GM12878 (cell line): Measurements from ENCODE around the gene GRIK4. TPM values are rescaled to one million over a fixed set of nuclear protein-coding genes. Genes with fewer than 3 reads are reported as not detected.

Experiments used
- BACH1 ChIP-seq: fragments of 450-650 bp; IDR thresholded peaks from 2 replicates; pipeline ENCODE4 v1.6.1; 2017; ENCODE audit warnings: mild to moderate bottlenecking, borderline replicate concordance
- BHLHE40 ChIP-seq, 2 experiments: fragments of 450-650 bp in 1 of 2; IDR thresholded peaks; 2 replicates each; pipeline ENCODE4 v1.6.1; 2011 to 2017; ENCODE audit warnings: low read depth in 2 of 2, borderline replicate concordance in 1 of 2, improper control_type of control experiment in 1 of 2, low read length in 1 of 2, mild to moderate bottlenecking in 1 of 2
- CBX3 ChIP-seq: fragments of 200-600 bp; sonication (generic); IDR thresholded peaks from 2 replicates; pipeline ENCODE4 v1.6.1; 2016; ENCODE audit warnings: low read depth, borderline replicate concordance
- CHD2 ChIP-seq: IDR thresholded peaks from 2 replicates; pipeline ENCODE4 v1.6.1; 2011; ENCODE audit warnings: low read depth, low read length, improper control_type of control experiment, borderline replicate concordance
- EGR1 ChIP-seq, 2 experiments: IDR thresholded peaks; 1 replicate in 1 of 2; 2 replicates in 1 of 2; pipeline ENCODE4 v1.6.1; 2011 to 2012; ENCODE audit warnings: low read depth in 2 of 2, low read length in 2 of 2, borderline replicate concordance in 1 of 2, mild to moderate bottlenecking in 1 of 2, moderate library complexity in 1 of 2
- EP300 ChIP-seq, 2 experiments: fragments of 150-350 bp in 1 of 2; IDR thresholded peaks; 2 replicates each; pipeline ENCODE4 v1.6.1; 2011 to 2012; ENCODE audit warnings: low read depth in 2 of 2, low read length in 2 of 2, borderline replicate concordance in 1 of 2, improper control_type of control experiment in 1 of 2, inconsistent platforms in 1 of 2; ENCODE audit not compliant: control insufficient read depth in 1 of 2
- FOS ChIP-seq: IDR thresholded peaks from 3 replicates; pipeline ENCODE4 v1.6.1; 2011; ENCODE audit warnings: borderline replicate concordance; ENCODE audit not compliant: insufficient read length; ENCODE audit errors: extremely low read depth
- HDAC6 ChIP-seq: fragments of 200-600 bp; sonication (generic); IDR thresholded peaks from one replicate; pipeline ENCODE4 v1.8.0; 2017; ENCODE audit warnings: antibody characterized with exemption; ENCODE audit not compliant: unreplicated experiment
- IKZF1 ChIP-seq: fragments of 450-650 bp; conservative IDR thresholded peaks from 2 replicates; pipeline ENCODE4 v1.6.1; 2017; ENCODE audit warnings: antibody characterized with exemption, mild to moderate bottlenecking
- IKZF2 ChIP-seq, 2 experiments: fragments of 450-650 bp; IDR thresholded peaks; 2 replicates each; pipeline ENCODE4 v1.6.1; 2017; ENCODE audit warnings: mild to moderate bottlenecking in 2 of 2, moderate library complexity in 2 of 2
- KLF5 ChIP-seq: fragments of 450-650 bp; IDR thresholded peaks from 2 replicates; pipeline ENCODE4 v1.6.1; 2014; ENCODE audit warnings: mild to moderate bottlenecking; ENCODE audit not compliant: partially characterized antibody
- MEF2A ChIP-seq: IDR thresholded peaks from 2 replicates; pipeline ENCODE4 v1.6.1; 2011; ENCODE audit warnings: low read depth, mild to moderate bottlenecking, low read length, moderate library complexity; ENCODE audit not compliant: insufficient read depth
- MTA3 ChIP-seq: IDR thresholded peaks from 2 replicates; pipeline ENCODE4 v1.6.1; 2012; ENCODE audit warnings: low read length, inconsistent platforms, borderline replicate concordance
- NBN ChIP-seq: fragments of 450-650 bp; IDR thresholded peaks from 2 replicates; pipeline ENCODE4 v1.6.1; 2016
- NR2F1 ChIP-seq: fragments of 450-650 bp; conservative IDR thresholded peaks from 2 replicates; pipeline ENCODE4 v1.6.1; 2017; ENCODE audit warnings: mild to moderate bottlenecking
- NRF1 ChIP-seq: conservative IDR thresholded peaks from 2 replicates; pipeline ENCODE4 v1.6.1; 2011; ENCODE audit warnings: mild to moderate bottlenecking, low read depth, low read length, improper control_type of control experiment
- SIX5 ChIP-seq: IDR thresholded peaks from 2 replicates; pipeline ENCODE4 v1.6.1; 2011; ENCODE audit warnings: mild to moderate bottlenecking, low read depth, low read length, moderate library complexity; ENCODE audit not compliant: severe bottlenecking
- SMAD5 ChIP-seq: IDR thresholded peaks from 2 replicates; pipeline ENCODE4 v1.6.1; 2016; ENCODE audit warnings: antibody characterized with exemption, low read depth
- YBX1 ChIP-seq: fragments of 450-650 bp; IDR thresholded peaks from 2 replicates; pipeline ENCODE4 v1.6.1; 2016; ENCODE audit warnings: antibody characterized with exemption
- YY1 ChIP-seq: IDR thresholded peaks from 2 replicates; pipeline ENCODE4 v1.6.1; 2011; ENCODE audit warnings: low read depth, mild to moderate bottlenecking, low read length
- ZBED1 ChIP-seq: IDR thresholded peaks from 2 replicates; pipeline ENCODE4 v1.6.1; 2016; ENCODE audit warnings: borderline replicate concordance
- ZNF217 ChIP-seq: fragments of 450-650 bp; IDR thresholded peaks from 2 replicates; pipeline ENCODE4 v1.6.1; 2017; ENCODE audit warnings: antibody characterized with exemption, mild to moderate bottlenecking
- polyA plus RNA-seq, 11 experiments: library from polyadenylated mRNA; depleted of rRNA in 4 of 11; unstranded in 6 of 11; stranded (reverse) in 5 of 11; fragments of >200 nt; fragmentation: Nextera tagmentation in 4 of 11; fragmentation: Illumina TruSeq in 1 of 11; extraction: Ambion mirVana in 4 of 11; extraction: Trizol in 1 of 11; gene quantifications; 1 replicate in 1 of 11; 2 replicates in 10 of 11; pipeline versions ENCODE4 v1.2.1 to v1.2.3, GENCODE V29; 2011 to 2016; ENCODE audit warnings: inconsistent platforms in 2 of 11, missing spikeins in 2 of 11, low read depth in 1 of 11
- total RNA-seq, 4 experiments: library from RNA; depleted of rRNA in 3 of 4; stranded (reverse); fragments of >200 nt in 3 of 4; fragmentation: Illumina TruSeq in 1 of 4; extraction: Trizol in 1 of 4; gene quantifications; 2 replicates each; pipeline versions ENCODE4 v1.2.1 to v1.2.3, GENCODE V29; 2013 to 2021
- TF ChIP-seq, protein P1 (sequence below): fragments of 450-650 bp; IDR thresholded peaks from 2 replicates; pipeline ENCODE4 v1.6.1; 2018; ENCODE audit warnings: borderline replicate concordance, mild to moderate bottlenecking; ENCODE audit not compliant: partially characterized antibody
- TF ChIP-seq, protein P2 (sequence below): IDR thresholded peaks from 2 replicates; pipeline ENCODE4 v1.6.1; 2011; ENCODE audit warnings: borderline replicate concordance, low read depth, mild to moderate bottlenecking, moderate library complexity, low read length; ENCODE audit not compliant: insufficient read depth, poor library complexity, severe bottlenecking
- TF ChIP-seq, protein P3 (sequence below): fragments of 450-650 bp; conservative IDR thresholded peaks from 2 replicates; pipeline ENCODE4 v1.6.1; 2017; ENCODE audit warnings: mild to moderate bottlenecking, moderate library complexity

Gene GRIK4
- total and polyA plus RNA-seq, 10 of the 15 experiments (the other 5 are each of a cell fraction or from before 2014, with no cell fraction given), result 0.33 to 3.6 (median 0.72) TPM

DNA sequence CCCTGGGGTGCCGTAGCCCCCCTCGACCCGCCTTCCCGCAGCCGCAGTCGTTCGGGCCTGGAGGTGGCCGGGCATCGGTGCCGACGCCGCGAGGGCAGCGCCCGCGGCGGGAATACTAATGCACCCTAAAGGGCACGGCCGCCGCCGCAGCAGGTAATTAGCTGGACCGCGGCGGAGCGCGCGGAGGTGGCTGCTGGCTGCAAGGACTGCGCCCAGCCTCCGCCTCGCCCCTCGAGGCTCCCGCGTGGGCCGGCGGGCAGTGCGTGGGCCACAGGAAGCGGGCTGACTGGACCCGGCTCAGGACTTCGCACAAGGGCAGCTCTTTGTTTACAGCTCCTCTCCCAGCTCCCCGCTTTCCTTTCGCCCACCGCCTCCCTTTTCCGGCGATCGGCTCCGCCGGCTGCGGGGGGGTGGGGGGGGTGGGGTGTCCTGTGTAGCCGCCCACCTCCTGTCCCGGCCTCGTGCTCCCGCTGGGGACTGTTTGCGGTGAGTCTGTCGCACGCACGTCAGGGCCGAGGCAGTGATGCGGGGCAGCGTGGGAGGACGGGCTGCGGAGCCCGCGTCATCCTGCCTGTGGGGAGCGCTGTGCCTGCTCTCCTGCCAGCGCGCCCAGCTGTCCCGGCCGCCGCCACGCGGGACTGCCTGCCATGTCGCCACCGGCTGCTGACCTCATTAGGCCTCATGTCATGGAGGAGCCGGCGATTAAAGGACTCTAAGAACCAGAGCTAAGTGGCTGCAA is 53.2 kb downstream of the GRIK4 start (continued):
- TF ChIP-seq, protein P1, sequence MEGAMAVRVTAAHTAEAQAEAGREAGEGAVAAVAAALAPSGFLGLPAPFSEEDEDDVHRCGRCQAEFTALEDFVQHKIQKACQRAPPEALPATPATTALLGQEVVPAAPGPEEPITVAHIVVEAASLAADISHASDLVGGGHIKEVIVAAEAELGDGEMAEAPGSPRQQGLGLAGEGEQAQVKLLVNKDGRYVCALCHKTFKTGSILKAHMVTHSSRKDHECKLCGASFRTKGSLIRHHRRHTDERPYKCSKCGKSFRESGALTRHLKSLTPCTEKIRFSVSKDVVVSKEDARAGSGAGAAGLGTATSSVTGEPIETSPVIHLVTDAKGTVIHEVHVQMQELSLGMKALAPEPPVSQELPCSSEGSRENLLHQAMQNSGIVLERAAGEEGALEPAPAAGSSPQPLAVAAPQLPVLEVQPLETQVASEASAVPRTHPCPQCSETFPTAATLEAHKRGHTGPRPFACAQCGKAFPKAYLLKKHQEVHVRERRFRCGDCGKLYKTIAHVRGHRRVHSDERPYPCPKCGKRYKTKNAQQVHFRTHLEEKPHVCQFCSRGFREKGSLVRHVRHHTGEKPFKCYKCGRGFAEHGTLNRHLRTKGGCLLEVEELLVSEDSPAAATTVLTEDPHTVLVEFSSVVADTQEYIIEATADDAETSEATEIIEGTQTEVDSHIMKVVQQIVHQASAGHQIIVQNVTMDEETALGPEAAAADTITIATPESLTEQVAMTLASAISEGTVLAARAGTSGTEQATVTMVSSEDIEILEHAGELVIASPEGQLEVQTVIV, result no peak
- TF ChIP-seq, protein P2, sequence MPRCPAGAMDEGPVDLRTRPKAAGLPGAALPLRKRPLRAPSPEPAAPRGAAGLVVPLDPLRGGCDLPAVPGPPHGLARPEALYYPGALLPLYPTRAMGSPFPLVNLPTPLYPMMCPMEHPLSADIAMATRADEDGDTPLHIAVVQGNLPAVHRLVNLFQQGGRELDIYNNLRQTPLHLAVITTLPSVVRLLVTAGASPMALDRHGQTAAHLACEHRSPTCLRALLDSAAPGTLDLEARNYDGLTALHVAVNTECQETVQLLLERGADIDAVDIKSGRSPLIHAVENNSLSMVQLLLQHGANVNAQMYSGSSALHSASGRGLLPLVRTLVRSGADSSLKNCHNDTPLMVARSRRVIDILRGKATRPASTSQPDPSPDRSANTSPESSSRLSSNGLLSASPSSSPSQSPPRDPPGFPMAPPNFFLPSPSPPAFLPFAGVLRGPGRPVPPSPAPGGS, result peak; percentile 65
- TF ChIP-seq SIX5, result no peak
- TF ChIP-seq SMAD5, result no peak
- TF ChIP-seq KLF5, result peak; percentile 7
- TF ChIP-seq HDAC6, result no peak
- TF ChIP-seq NRF1, result no peak
- no peak for TF ChIP-seq FOS
- 0 out of 2 replicates have a peak, but pooled peaks have one; percentile 50 for TF ChIP-seq ZBED1
- peak; percentile 95 for TF ChIP-seq IKZF1
- TF ChIP-seq YY1, result peak; percentile 81
- TF ChIP-seq MTA3, result no peak
- TF ChIP-seq, protein P3, sequence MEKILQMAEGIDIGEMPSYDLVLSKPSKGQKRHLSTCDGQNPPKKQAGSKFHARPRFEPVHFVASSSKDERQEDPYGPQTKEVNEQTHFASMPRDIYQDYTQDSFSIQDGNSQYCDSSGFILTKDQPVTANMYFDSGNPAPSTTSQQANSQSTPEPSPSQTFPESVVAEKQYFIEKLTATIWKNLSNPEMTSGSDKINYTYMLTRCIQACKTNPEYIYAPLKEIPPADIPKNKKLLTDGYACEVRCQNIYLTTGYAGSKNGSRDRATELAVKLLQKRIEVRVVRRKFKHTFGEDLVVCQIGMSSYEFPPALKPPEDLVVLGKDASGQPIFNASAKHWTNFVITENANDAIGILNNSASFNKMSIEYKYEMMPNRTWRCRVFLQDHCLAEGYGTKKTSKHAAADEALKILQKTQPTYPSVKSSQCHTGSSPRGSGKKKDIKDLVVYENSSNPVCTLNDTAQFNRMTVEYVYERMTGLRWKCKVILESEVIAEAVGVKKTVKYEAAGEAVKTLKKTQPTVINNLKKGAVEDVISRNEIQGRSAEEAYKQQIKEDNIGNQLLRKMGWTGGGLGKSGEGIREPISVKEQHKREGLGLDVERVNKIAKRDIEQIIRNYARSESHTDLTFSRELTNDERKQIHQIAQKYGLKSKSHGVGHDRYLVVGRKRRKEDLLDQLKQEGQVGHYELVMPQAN, result peak; percentile 44; the same call in 1 of the 2 replicates
- peak; percentile 71 for TF ChIP-seq NBN
- TF ChIP-seq EGR1 (IDR thresholded peaks at IDR 0.05; ENCODE audit: borderline replicate concordance in 1 of 2, low read depth in 2 of 2, low read length in 2 of 2), result peak; percentile 29 to 81; a peak in 2 of 3 replicates
- peak; percentile 82 for TF ChIP-seq CHD2
- TF ChIP-seq NR2F1, result peak; percentile 71
- TF ChIP-seq BHLHE40 (IDR thresholded peaks at IDR 0.05; ENCODE audit: borderline replicate concordance in 1 of 2, low read depth in 2 of 2, low read length in 1 of 2), result peak; percentile 80 to 92; a peak in 3 of 4 replicates
- TF ChIP-seq ZNF217, result 0 out of 2 replicates have a peak, but pooled peaks have one; percentile 25
- TF ChIP-seq CBX3, result no peak
- peak; percentile 53; the same call in 1 of the 2 replicates for TF ChIP-seq MEF2A
- TF ChIP-seq BACH1, result peak; percentile 93
- no peak for TF ChIP-seq YBX1
- TF ChIP-seq EP300 (IDR thresholded peaks at IDR 0.05; ENCODE audit: borderline replicate concordance in 1 of 2, control insufficient read depth in 1 of 2, low read depth in 2 of 2, low read length in 2 of 2), result peak; percentile 85 to 94
- peak; percentile 80 to 89; a peak in 3 of 4 replicates for TF ChIP-seq IKZF2 (IDR thresholded peaks at IDR 0.05)
